Measurements from ENCODE around the gene CA11.

GRCh38 chr19:48689449-48689848, 43.5 kb upstream of the CA11 start:
- TF ChIP-seq CTCF (IDR thresholded peaks at IDR 0.05) (no peak), FOXM1 (IDR thresholded peaks at IDR 0.05; ENCODE audit: low read depth) (no peak), TAF1 (IDR thresholded peaks at IDR 0.05; ENCODE audit: borderline replicate concordance, low read depth, low read length) (no peak), GABPA (IDR thresholded peaks at IDR 0.05; ENCODE audit: low read depth) (no peak), REST (IDR thresholded peaks at IDR 0.05; ENCODE audit: low read depth, low read length) (no peak), JUND (IDR thresholded peaks at IDR 0.05) (no peak), EP300 (IDR thresholded peaks at IDR 0.05; ENCODE audit: borderline replicate concordance in 1 of 2, low read depth in 1 of 2, low read length in 1 of 2) (no peak), RCOR1 (IDR thresholded peaks at IDR 0.05; ENCODE audit: low read length) (no peak), USF2 (IDR thresholded peaks at IDR 0.05; ENCODE audit: borderline replicate concordance, low read depth, low read length) (no peak), CHD2 (IDR thresholded peaks at IDR 0.05; ENCODE audit: low read length, partially characterized antibody) (no peak), EZH2phosphoT487 (IDR thresholded peaks at IDR 0.05; ENCODE audit: borderline replicate concordance, low read depth) (no peak)

Data from SK-N-SH (cell line).